CD4-positive, alpha-beta T cell treated with Interleukin-17A for 4 hours (primary cell): Measurements from ENCODE around the gene HECW1.
"Not testable (repeated sequence)": the region's sequence is repeated elsewhere in the genome, so short reads cannot be mapped to it uniquely, and the experiment has no call there.

Experiments
- DNase-seq: peaks from one replicate; pipeline ENCODE4 v3.0.0-alpha.2; 2020; ENCODE audit warnings: mixed read lengths

The HECW1 gene

DNA sequence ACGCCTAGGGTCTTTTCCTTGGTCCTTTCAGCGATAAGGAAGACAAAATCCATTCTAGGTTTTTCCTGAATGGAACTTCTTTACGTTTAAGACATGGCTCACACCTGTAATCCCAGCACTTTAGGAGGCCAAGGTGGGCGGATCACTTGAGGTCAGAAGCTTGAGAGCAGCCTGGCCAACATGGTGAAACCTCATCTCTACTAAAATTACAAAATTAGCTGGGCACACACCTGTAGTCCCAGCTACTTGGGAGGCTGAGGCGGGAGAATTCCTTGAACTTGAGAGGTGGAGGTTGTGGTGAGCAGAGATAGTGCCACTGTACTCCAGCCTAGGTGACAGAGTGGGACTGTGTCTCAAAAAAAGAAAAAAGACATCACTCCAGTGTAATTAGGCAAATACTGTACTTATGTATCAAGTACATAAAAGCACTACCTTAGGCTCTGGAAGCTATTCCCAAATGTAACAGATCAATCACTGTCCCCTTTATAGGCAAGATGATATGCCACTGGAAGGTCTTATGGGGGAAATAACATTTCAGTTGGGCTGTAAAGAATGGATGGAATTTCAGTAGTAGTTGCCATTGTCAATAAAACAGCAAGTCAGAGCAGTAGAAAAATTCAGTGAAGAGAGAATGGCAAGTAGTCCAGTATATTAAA lies 476.2 kb downstream of the HECW1 start:
- DNase-seq = no peak

DNA sequence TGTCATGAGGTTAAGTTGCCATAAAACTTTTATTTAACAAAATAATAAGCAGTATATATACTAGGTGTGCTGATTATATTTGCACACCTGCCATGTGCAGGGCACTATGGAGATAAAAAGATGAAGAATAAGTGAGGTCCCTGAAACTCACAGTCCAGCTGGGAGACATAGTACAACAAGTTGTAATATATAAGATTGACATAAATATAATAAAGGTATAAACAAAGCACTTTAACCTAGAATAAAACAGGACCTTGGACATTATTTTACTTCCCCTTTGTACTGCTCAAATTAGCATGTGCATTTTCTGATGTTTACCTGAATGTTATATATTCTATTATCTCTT lies 476.7 kb downstream of the HECW1 start:
- no peak for DNase-seq

DNA sequence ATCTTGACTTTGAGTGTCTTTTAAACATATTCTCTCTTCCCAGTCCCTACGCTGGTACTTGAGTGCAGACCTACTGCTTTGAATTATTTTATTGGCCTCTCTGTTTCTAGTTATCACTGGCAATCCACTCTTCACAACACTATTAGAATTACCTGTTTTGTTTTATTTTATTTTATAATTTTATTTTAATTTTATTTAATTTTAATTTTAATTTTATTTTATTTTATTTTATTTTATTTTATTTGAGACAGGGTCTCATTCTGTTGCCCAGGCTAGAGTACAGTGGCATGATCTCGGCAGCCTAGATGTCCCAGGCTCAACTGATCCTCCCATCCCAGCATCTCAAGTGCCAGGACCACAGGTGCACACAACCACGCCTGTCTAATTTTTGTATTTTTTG lies 477.3 kb downstream of the HECW1 start:
- no peak for DNase-seq

DNA sequence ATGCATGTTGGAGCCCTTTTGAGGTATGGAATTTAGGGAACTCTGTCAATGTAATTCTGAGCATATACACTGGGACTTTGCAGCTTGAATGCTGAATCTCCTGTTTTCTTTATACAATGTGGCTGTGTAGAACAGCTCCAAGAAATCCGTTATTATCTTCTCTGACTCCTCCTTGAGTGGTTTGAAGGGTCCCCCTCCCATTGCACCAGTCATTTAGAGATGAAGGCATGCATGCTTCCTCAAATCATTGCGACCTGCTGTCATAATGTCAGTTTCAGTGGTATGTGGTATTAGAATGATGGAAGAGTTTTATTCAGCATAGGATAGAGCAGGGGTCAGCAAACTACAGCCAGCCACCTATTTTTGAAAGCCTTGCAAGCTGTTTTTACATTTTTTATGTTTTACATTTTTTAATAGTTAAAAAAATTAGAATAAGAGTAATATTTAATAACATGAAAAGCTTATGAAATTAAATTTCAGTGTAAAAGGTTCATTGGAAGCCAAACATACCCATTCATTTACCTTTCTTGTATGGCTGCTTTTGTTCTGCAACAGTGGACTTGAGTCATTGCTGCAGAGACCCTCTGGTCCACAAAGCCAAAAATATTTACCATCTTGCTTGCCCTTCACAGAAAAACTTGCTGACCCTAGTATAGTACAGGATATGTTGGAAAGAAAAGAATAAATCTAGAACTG lies 478.6 kb downstream of the HECW1 start:
- DNase-seq = no peak

DNA sequence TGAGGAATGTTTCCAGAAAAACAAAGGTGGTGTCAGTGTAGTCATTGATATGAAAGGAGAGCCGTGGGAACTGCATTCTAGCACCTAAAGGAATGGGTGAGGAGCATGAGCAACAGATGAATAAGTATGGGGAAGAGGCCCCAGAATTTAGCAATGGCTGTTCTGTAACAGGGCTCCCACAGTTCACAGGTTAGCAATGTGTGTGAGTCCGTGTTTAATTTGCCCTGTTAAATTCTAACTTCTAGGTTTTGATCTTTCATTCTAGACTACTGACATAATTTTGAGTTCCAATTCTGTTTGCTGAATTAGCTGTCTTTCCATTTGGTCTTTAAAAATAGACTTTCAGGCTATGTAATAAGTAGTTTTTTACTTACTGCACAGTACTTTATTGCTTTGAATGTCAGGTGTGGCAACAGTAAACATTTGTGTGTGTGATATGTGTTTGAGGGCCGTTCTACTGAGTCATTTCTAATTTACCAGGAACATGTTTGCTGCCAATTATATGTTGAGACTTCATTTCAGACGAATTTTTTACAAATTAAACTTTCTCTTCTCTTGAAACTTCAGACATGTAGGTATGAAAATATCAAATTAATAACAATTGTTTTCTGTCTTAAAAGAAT lies 479.2 kb downstream of the HECW1 start:
- no peak for DNase-seq

DNA sequence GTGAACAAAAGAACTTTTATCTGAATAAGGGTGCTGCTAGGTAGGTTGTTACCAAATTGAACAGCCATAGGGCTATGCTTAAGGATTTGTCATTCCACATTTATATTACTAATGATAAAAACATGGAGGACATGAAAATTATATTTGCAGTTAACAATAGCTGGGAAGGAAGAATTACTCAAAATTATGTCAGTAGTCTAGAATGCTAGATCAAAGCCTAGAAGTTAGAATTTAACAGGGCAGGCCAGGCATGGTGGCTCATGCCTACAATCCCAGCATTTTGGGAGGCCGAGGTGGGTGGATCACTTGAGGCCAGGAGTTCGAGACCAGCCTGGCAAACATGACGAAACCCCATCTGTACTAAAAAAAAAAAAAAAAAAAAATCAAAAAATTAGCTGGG lies 479.9 kb downstream of the HECW1 start:
- no peak for DNase-seq

DNA sequence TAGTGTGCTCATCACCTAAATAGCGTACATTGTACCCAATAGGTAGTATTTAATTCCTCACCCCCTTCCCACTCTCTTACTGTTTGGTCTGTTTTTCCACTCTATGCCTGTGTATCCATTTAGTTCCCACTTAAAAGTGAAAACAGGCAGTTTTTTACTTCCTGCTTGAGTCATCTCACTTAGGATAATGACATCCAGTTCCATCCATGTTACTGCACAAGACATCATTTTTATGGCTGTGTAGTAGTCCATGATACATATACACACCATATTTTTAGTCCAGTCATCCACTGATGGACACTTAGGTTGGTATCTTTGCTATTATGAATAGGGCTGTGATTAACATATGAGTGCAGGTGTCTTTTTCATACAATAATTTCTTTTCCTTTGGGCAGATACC lies 480.6 kb downstream of the HECW1 start:
- no peak for DNase-seq

DNA sequence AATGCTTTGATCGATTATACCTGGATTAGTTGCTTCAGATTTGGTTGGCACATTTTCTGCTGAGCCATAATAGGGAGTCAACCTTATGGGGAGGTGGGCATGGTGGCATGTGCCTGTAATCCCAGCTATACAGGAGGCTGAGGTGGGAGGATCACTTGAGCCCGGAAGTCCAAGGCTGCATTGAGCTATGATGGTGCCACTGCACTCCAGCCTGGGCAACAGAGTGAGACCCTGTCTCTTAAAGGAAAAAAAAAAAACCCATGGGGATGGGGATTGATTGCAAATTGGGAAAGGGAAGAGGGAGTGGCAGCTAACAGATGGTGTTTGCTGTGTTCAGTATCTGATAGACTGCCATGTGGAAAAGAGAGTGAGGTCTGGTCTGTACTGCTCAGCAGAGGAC lies 481.6 kb downstream of the HECW1 start:
- no peak for DNase-seq

DNA sequence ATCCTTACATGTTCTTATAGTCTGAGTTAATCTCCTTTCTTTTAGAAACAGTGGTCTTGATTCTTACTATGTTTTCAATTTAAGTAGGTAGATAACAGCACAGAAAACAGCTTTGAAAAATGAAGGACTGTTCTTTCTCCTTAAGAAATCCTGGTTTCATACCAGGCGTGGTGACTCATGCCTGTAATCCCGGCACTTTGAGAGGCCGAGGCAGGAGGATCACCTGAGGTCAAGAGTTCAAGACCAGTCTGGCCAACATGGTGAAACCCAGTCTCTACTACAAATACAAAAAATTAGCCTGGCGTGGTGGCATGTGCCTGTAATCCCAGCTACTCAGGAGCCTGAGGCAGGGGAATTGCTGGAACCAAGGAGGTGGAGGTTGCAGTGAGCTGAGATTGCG lies 484.0 kb downstream of the HECW1 start:
- not testable (repeated sequence) for DNase-seq

DNA sequence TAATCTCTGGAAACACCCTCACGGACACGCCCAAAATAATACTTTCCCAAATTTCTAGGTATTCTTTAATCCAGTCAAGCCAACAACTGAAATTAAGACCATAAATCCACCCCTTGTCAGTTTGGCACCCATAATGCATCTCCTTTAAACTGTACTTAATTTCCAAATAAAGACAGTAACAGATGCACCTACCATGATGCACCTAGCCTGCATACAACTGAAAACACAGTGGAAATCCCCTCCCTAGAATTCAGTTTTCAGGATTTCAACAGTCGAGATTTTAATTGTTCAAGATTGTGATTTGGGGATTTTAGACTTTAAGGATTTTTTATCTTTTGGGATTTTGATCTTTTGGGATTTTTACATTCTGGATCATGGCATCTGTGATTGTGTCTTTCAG lies 487.6 kb downstream of the HECW1 start:
- DNase-seq = no peak

DNA sequence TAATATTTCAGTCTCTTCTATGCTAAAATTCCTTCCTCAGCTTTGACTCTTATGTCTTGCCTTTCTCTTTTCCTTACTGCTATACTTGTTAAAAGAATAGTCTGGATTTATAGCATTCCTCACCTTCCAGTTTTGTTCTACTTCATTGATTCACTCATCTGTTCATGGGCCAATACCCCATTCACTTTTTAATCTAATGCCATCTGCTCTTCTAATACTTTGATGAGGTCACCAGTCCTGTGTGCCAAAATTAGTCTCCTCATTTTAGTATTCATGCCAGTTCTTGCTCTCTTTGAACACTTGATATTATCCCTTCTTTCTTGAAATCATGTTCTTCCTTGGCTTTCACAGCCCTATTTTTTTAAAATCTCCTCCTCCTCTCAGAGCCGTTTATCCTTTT lies 489.8 kb downstream of the HECW1 start:
- DNase-seq = no peak

DNA sequence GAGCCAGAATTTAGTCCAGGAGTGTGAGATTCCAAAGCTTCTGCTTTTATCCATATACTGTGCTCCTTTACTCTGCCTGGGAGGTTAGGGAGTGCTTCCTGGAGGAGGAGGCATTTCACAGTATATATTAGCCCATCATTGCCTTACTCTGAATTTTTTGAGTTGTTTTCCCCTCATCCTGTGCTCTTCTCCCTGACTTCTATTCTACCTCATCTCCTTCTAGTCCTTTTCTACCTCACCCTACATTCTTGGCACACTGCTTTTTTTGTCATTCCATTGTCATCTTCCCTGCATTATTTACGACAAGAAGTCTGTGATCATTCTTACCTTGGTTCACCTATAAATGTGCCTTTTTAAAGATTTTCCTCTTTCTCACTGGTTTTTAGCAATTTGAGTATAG lies 491.8 kb downstream of the HECW1 start:
- DNase-seq = no peak

DNA sequence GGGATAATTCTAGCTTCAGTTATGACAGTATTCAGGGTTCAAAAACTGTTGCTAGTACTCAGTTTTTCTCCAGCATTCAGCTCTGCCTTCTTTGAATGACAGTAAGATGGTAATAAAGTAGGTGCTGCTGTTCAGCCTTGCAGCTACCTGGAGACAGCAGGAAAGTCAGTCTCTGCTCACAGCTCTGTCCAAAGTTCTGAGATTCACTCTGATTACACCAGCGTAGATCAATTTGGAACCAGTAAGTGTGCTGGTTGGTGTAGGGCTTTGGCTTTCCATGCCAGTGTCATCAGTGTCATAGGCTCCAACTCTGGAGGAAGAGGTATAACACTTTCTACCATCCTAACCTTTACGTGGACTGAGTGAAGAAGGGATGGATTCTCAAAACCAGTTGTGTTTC lies 496.6 kb downstream of the HECW1 start:
- DNase-seq = no peak

DNA sequence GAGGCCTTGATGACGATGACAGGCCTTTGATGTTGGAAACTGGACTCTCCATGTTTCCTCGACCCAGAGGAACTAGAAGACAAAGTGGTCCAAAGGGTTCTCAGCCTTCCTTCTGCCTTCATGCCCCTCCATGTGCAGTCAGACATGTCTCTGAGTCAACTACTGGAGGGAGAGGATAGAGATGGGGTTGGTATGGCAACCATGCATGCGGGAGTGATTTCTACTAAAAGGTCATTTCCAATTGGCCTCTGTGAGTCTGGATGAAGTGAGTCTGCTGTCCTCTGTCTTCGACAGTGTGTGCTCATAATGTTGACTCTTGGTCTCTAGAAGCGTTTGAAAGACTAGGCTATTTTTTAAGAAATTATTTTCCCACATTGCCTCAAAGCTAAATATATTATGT lies 499.7 kb downstream of the HECW1 start:
- no peak for DNase-seq

DNA sequence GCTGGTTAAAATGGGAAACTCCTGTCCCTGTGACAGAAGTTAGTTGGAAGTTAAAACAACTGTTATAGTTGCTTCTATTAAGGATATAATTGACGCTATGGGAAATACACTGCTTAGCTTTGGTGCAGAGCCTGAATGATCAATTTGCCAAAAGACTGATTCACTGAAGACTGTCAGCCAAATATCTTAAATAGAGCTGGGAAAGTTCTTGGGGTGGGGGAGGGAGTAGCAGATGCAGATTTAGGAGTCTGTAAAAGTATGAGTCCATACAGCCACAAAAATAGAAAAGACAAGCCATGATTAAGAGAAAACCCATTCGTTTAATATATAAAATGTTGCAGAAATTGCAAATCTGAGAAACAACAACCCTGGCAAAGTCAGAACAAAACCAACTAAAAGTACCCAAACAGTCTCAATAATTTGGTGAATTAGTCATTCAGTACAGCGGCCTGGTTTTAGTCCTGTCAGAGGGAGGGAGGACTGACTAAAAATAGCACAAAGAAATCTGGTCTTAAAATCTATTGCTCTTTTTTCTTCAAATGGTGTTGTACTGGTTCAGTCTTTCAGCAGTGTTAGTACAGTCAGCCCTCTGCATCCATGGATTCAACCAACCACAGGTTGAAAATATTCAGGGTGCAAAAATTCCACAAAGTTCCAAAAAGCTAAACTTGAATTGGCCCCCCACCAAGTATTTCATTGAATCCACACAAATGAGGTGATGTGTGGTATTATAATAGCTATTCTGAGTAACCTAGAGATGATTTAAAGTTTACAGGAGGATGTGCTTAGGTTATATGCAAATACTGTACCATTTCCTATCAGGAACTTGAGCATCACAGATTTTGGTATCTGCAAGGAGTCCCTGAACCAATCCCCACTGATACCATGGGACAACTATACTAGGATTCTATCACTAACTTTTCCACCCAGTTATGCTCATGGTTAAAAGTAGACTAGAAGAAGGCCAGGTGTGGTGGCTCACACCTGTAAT lies 500.4 kb downstream of the HECW1 start:
- DNase-seq = no peak
